GM10248 (cell line): ENCODE data around the gene SIPA1L3.
"Not testable (repeated sequence)": the region's sequence is repeated elsewhere in the genome, so short reads cannot be mapped to it uniquely, and the experiment has no call there.

ENCODE experiments used
- CTCF ChIA-PET: fragments of 300-600 bp; sonication (Branson Sonifier 250); formaldehyde crosslinking; extraction: SDS; loops from one replicate; lab custom pipeline; 2021; ENCODE audit warnings: antibody characterized with exemption; lab: Yijun Ruan, JAX
- POLR2A ChIA-PET: fragments of 350-650 bp; sonication (Branson Sonifier 250); formaldehyde crosslinking; extraction: SDS; loops from one replicate; lab custom pipeline; 2020; ENCODE audit warnings: antibody characterized with exemption; lab: Yijun Ruan, JAX
- DNase-seq: peaks from one replicate; pipeline ENCODE4 v3.0.0; 2012; ENCODE audit errors: extremely low spot score
- TF ChIP-seq, protein P1 (sequence below): IDR thresholded peaks from 2 replicates; pipeline ENCODE4 v1.5.1; 2012; ENCODE audit warnings: mild to moderate bottlenecking, low read depth; ENCODE audit errors: extremely low read depth, missing control alignments, control extremely low read depth

The SIPA1L3 gene

DNA sequence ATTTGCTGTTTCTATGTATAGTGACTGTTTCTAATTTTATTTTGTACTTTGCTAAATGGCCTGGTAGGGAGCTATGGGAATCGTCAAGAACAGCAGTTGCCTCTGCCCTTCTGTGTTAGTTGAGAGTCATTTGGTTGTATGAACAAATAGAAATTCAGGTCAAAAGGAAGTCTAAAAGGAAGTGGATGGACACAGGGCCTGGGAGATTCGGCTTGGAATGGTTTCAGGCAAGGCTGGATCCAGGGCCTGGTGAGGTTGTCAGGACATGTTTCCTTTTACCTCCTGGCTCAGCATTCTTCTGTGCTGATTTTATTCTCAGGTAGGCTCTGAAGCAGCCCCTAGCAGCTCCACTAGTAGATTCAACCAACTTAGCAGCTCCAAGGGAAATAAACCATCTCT, 118.9 kb downstream of the SIPA1L3 start:
- no peak for DNase-seq
- CTCF ChIA-PET = interaction anchor here (1.1 to 1.5 kb wide), 2 partner anchors 11 to 123 kb away, joined by 3 read pairs; no protein-coding TSS in a partner anchor
- TF ChIP-seq, protein P1, sequence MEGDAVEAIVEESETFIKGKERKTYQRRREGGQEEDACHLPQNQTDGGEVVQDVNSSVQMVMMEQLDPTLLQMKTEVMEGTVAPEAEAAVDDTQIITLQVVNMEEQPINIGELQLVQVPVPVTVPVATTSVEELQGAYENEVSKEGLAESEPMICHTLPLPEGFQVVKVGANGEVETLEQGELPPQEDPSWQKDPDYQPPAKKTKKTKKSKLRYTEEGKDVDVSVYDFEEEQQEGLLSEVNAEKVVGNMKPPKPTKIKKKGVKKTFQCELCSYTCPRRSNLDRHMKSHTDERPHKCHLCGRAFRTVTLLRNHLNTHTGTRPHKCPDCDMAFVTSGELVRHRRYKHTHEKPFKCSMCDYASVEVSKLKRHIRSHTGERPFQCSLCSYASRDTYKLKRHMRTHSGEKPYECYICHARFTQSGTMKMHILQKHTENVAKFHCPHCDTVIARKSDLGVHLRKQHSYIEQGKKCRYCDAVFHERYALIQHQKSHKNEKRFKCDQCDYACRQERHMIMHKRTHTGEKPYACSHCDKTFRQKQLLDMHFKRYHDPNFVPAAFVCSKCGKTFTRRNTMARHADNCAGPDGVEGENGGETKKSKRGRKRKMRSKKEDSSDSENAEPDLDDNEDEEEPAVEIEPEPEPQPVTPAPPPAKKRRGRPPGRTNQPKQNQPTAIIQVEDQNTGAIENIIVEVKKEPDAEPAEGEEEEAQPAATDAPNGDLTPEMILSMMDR = no peak
- POLR2A ChIA-PET = no interaction called here

DNA sequence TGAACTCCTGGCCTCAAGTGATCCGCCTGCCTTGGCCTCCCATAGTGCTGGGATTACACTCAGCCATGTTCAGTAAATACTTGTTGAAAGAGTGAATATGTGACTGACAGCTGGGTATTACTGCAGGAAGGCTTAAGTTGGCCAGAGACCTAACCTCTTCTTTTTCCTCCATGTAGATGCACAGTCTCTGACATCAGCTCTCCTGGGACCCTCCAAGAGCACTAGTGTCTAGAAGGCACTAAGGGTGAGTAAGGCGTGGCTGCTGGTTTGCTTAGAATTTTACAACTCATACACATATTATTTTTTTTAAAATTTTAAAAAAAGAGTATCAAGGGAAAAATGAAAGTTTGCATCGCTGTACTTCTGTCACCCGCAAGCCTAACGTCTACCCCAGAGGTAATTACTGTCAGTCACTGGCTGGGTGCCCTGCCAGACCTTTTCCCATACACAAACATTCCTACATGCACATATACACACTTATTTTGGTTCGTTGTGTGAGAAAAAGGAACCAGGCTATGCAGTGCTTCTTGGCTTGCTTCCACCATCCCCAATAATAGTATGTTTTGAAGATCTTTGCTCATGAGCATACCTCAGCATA, 122.0 kb downstream of the SIPA1L3 start:
- TF ChIP-seq, protein P1 = no peak
- ChIA-PET CTCF (no interaction called here), POLR2A (no interaction called here)
- no peak for DNase-seq

DNA sequence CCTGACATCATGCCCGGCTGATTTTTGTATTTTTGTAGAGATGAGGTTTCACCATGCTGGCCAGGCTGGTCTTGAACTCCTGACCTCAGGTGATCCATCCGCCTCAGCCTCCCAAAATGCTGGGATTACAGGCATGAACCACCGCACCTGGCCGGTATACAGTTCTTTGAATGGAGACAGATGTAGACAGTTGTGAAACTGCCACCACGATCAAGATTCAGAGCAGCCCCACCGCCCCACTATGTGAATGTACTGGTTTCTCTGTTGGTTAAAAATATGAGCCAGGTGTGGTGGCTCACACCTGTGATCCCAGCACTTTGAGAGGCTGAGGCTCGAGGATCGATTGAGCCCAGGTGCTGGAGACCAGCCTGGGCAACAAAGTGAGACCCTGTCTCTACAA, 123.0 kb downstream of the SIPA1L3 start:
- DNase-seq, CTCF ChIA-PET, POLR2A ChIA-PET: not testable (repeated sequence)

DNA sequence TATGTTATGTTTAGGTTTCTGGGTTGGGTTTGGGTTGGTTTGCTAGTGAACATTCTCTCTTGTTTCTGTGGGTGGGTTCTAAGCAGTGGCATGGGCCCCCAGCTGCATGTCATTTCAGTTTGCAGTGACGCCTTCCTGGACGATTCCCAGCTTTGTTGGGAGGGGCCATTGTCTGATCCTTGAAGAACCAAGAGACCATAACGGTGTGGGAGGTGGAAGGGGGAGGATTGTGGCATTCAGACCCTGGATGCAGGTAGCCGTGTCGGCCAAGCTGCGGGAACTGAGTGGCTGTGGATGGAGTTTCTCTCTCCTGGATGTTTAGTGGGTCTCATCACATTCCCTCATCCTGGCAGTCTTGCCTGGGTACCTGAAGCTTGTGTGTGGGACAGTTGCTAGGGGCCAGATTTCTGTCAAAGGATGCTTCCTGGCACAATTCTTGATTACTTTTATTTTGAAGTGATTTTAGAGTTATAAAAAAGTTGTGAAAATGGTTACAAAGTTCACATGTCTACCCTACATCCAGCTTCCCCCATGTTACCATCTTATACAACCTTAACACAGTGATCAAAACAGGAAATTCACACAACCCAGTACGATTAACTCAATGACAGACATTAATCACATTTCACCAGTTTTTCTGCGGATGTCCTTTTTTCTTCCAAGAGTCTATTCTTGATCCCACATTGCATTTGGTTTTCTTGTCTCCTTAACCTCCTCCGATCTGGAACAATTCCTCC, 123.8 kb downstream of the SIPA1L3 start:
- CTCF ChIA-PET = interaction anchor here (1.8 kb wide), 1 partner anchor 11 kb away, joined by 4 read pairs; no protein-coding TSS in a partner anchor
- TF ChIP-seq, protein P1 = no peak
- no peak for DNase-seq
- POLR2A ChIA-PET = no interaction called here

DNA sequence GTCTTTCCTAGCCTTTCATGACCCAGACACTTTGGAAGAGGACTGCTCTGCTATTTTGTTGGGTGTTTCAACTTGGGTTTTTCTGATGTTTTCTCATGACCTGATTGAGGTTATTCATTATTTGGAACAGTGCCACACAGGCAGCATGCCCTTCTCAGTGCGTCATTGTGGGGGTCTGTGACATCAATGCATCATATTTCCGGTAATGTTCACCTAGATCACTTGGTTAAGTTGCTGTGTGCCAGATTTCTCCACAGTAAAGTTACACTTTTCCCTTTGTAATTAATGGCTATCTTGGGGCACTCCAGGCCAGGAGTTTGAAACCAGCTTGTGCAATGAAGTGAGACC, 124.4 kb downstream of the SIPA1L3 start:
- TF ChIP-seq, protein P1 = no peak
- no peak for DNase-seq
- POLR2A ChIA-PET = no interaction called here
- CTCF ChIA-PET = interaction anchor here (1.0 to 1.8 kb wide), 2 partner anchors 12 to 22 kb away, joined by 3 to 4 read pairs; no protein-coding TSS in a partner anchor

DNA sequence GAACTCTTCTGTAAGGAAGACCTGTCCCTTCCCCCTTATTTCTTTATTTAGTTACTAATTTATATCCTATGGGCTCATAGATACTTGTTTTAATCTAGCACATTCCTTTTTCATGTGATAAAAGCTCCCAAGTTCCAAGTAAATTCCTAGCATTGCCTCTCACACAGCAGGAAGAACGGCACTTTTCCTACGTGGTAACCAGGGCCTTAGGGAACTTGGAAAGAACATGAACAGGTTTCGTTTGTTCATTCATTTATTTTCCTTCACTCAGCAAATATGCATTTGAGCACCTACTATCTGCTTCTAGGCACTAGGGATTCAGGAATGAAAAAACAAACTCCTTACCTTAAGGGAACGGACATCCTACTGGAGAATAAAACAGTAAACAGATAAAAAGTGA, 125.1 kb downstream of the SIPA1L3 start:
- CTCF ChIA-PET = interaction anchor here (1.0 to 1.8 kb wide), 2 partner anchors 12 to 21 kb away, joined by 3 to 4 read pairs; no protein-coding TSS in a partner anchor

More for the DNA sequence above, 125.1 kb downstream of the SIPA1L3 start:
- POLR2A ChIA-PET = no interaction called here
- DNase-seq = no peak
- TF ChIP-seq, protein P1 = no peak
